Endothelial cell of umbilical vein (primary cell): ENCODE data around the gene PLPP3.

Experiments used
- CTCF ChIP-seq, 2 donors: IDR thresholded peaks; 1 replicate in 1 of 2; 2 replicates in 1 of 2; pipeline ENCODE4 v1.5.1; 2011; ENCODE audit warnings: low read length in 2 of 2, mild to moderate bottlenecking in 2 of 2, moderate library complexity in 2 of 2, control low read depth in 1 of 2, inconsistent platforms in 1 of 2, low read depth in 1 of 2; ENCODE audit not compliant: insufficient read depth in 1 of 2; ENCODE audit errors: extremely low read depth in 1 of 2
- EZH2 ChIP-seq: IDR thresholded peaks from 2 replicates; pipeline ENCODE4 v1.6.1; 2012; ENCODE audit warnings: borderline replicate concordance, low read depth, mild to moderate bottlenecking, moderate library complexity, low read length, inconsistent platforms; ENCODE audit not compliant: severe bottlenecking
- FOS ChIP-seq: IDR thresholded peaks from 2 replicates; pipeline ENCODE4 v1.6.1; 2011; ENCODE audit warnings: mild to moderate bottlenecking, low read length, moderate library complexity, borderline replicate concordance; ENCODE audit not compliant: insufficient read depth
- GATA2 ChIP-seq: IDR thresholded peaks from 2 replicates; pipeline ENCODE4 v1.7.0; 2011; ENCODE audit warnings: low read depth, mild to moderate bottlenecking, moderate library complexity, mixed read lengths, low read length; ENCODE audit not compliant: insufficient read length, insufficient read depth
- JUN ChIP-seq: IDR thresholded peaks from 2 replicates; pipeline ENCODE4 v1.6.1; 2011; ENCODE audit warnings: borderline replicate concordance, low read depth; ENCODE audit not compliant: insufficient read length, insufficient read depth
- MAX ChIP-seq: IDR thresholded peaks from 2 replicates; pipeline ENCODE4 v1.6.1; 2011; ENCODE audit not compliant: insufficient read depth, insufficient read length
- MYC ChIP-seq: IDR thresholded peaks from one replicate; pipeline ENCODE4 v1.6.1; 2011; ENCODE audit warnings: mild to moderate bottlenecking, low read depth, low read length
- POLR2A ChIP-seq: IDR thresholded peaks from 2 replicates; pipeline ENCODE4 v1.6.1; 2012; ENCODE audit warnings: low read depth, mild to moderate bottlenecking, control low read depth, low read length
- POLR2AphosphoS5 ChIP-seq: IDR thresholded peaks from 2 replicates; pipeline ENCODE4 v1.6.1; 2012; ENCODE audit warnings: low read depth, mild to moderate bottlenecking, control low read depth, low read length, moderate library complexity; ENCODE audit not compliant: insufficient read depth

DNA sequence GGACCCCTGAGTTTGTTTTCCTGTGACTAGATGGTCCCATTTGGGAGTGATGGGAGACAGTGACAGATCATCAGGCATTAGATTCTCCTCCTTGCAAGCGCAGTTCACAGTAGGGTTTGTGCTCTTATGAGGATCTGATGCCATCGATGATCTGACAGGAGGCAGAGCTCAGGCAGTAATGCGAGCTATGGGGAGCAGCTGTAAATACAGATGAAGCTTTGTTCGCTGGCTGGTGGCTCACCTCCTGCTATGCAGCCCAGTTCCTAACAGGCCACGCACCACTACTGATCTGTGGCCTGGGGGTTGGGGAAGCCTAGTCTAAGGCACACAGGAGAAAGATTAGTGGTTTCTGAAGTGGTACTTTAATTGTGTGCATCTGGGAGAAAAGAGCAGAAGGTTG is 7.1 kb upstream of the PLPP3 start:
- TF ChIP-seq CTCF (IDR thresholded peaks at IDR 0.05; ENCODE audit: extremely low read depth in 1 of 2, insufficient read depth in 1 of 2, low read depth in 1 of 2, low read length in 2 of 2) (no peak), POLR2A (no peak), FOS (no peak), EZH2 (no peak), MAX (no peak), POLR2AphosphoS5 (no peak), JUN (no peak), GATA2 (no peak), MYC (no peak)
